Uterus (tissue), 2 donors: ENCODE data around the gene OR10G8.

Source experiments
- POLR2A ChIP-seq, 2 donors: fragments of 450-650 bp; IDR thresholded peaks; one replicate each; pipeline ENCODE4 v1.6.1; 2016; ENCODE audit warnings: antibody characterized with exemption in 2 of 2, mild to moderate bottlenecking in 1 of 2, moderate library complexity in 1 of 2
- TF ChIP-seq, protein P1 (sequence below), 4 experiments: fragments of 200-600 bp in 2 of 4; fragments of 450-650 bp in 2 of 4; sonication (generic) in 2 of 4; IDR thresholded peaks; one replicate each; pipeline ENCODE4 v1.5.1; 2016 to 2019; ENCODE audit warnings: antibody characterized with exemption in 4 of 4, mild to moderate bottlenecking in 2 of 4, moderate library complexity in 1 of 4

DNA sequence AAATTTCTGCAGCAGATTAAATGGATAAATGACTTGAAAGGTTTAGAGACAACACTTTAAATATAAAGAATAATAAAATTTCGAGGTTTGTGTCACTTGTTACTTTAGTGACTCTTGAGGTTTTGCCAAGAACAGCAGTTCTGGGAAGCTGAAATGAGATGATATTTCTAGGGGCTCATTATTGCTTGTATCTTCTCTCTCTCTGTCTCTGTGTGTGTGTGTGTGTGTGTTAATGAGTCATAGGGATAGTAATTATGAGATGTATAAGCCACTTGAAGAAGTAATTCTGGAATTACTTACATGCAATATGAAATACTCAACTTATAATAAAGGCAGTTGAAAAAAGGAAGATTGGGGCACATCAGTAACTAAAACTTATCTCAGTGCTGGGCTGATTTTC lies 24.1 kb downstream of the OR10G8 start:
- TF ChIP-seq, protein P1, sequence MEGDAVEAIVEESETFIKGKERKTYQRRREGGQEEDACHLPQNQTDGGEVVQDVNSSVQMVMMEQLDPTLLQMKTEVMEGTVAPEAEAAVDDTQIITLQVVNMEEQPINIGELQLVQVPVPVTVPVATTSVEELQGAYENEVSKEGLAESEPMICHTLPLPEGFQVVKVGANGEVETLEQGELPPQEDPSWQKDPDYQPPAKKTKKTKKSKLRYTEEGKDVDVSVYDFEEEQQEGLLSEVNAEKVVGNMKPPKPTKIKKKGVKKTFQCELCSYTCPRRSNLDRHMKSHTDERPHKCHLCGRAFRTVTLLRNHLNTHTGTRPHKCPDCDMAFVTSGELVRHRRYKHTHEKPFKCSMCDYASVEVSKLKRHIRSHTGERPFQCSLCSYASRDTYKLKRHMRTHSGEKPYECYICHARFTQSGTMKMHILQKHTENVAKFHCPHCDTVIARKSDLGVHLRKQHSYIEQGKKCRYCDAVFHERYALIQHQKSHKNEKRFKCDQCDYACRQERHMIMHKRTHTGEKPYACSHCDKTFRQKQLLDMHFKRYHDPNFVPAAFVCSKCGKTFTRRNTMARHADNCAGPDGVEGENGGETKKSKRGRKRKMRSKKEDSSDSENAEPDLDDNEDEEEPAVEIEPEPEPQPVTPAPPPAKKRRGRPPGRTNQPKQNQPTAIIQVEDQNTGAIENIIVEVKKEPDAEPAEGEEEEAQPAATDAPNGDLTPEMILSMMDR (IDR thresholded peaks at IDR 0.05), result no peak
- no peak for TF ChIP-seq POLR2A (IDR thresholded peaks at IDR 0.05)
